CD14-positive monocyte (primary cell): Measurements from ENCODE around the gene PDE11A. TPM values are rescaled to one million over a fixed set of nuclear protein-coding genes. Genes with fewer than 3 reads are reported as not detected.
A peak's percentile ranks its signal among the peaks of the same experiment; 100 is the strongest.

Source experiments
- DNase-seq, 3 donors: peaks; one replicate each; pipeline ENCODE4 v3.0.0-alpha.2; 2011 to 2022
- H2AFZ ChIP-seq: 2 replicates; pipeline ENCODE4 v1.6.0; 2012; ENCODE audit warnings: mild to moderate bottlenecking, low read depth, low read length, inconsistent platforms; ENCODE audit not compliant: insufficient read depth, poor library complexity, severe bottlenecking
- H3K27ac ChIP-seq, 2 donors: 1 replicate in 1 of 2; 2 replicates in 1 of 2; pipeline ENCODE4 v1.5.1; 2012 to 2013; ENCODE audit warnings: low read length in 2 of 2, control low read depth in 1 of 2, inconsistent platforms in 1 of 2, low read depth in 1 of 2, mild to moderate bottlenecking in 1 of 2
- H3K27me3 ChIP-seq, 2 donors: one replicate each; pipeline versions ENCODE4 v1.6.0 to v1.6.1; 2011 to 2013; ENCODE audit warnings: low read length in 2 of 2; ENCODE audit not compliant: control insufficient read depth in 2 of 2, insufficient read depth in 2 of 2
- H3K36me3 ChIP-seq, 2 donors: replicated peaks in 1 of 2; 1 replicate in 1 of 2; 2 replicates in 1 of 2; pipeline versions ENCODE4 v1.5.1 to v1.6.1; 2012 to 2013; ENCODE audit warnings: low read length in 2 of 2, control low read depth in 1 of 2, inconsistent platforms in 1 of 2, mild to moderate bottlenecking in 1 of 2; ENCODE audit not compliant: insufficient read depth in 2 of 2, control insufficient read depth in 1 of 2
- H3K4me1 ChIP-seq, 2 donors: 1 replicate in 1 of 2; 2 replicates in 1 of 2; pipeline versions ENCODE4 v1.5.1 to v1.6.1; 2012 to 2013; ENCODE audit warnings: low read length in 2 of 2, control low read depth in 1 of 2, inconsistent platforms in 1 of 2, mild to moderate bottlenecking in 1 of 2, moderate library complexity in 1 of 2; ENCODE audit not compliant: insufficient read depth in 2 of 2, control insufficient read depth in 1 of 2
- H3K4me2 ChIP-seq: replicated peaks from 2 replicates; pipeline ENCODE3; 2012; ENCODE audit warnings: low read length, moderate library complexity, mild to moderate bottlenecking; ENCODE audit not compliant: poor library complexity, severe bottlenecking; ENCODE audit errors: extremely low read depth
- H3K4me3 ChIP-seq, 3 experiments: fragments of 200-600 bp in 1 of 3; sonication (generic) in 1 of 3; replicated peaks in 1 of 3; 1 replicate in 2 of 3; 2 replicates in 1 of 3; pipeline ENCODE4 v1.5.1; 2011 to 2013; ENCODE audit warnings: low read length in 3 of 3, mild to moderate bottlenecking in 3 of 3, control low read depth in 2 of 3, low read depth in 2 of 3, inconsistent platforms in 1 of 3, moderate library complexity in 1 of 3
- H3K79me2 ChIP-seq: 2 replicates; pipeline ENCODE4 v1.6.0; 2012; ENCODE audit warnings: mild to moderate bottlenecking, control low read depth, inconsistent platforms, low read length, moderate library complexity; ENCODE audit not compliant: insufficient read depth
- H3K9ac ChIP-seq: 2 replicates; pipeline ENCODE4 v1.6.0; 2017; ENCODE audit warnings: low read length, mild to moderate bottlenecking; ENCODE audit not compliant: insufficient read depth, poor library complexity, severe bottlenecking
- H3K9me3 ChIP-seq, 2 donors: replicated peaks in 1 of 2; 1 replicate in 1 of 2; 2 replicates in 1 of 2; pipeline versions ENCODE4 v1.5.1 to v1.6.1; 2012 to 2013; ENCODE audit warnings: low read length in 2 of 2, control low read depth in 1 of 2; ENCODE audit not compliant: control insufficient read depth in 1 of 2, insufficient read depth in 1 of 2
- H4K20me1 ChIP-seq: 2 replicates; pipeline ENCODE4 v1.6.0; 2012; ENCODE audit warnings: mild to moderate bottlenecking, low read length, control low read depth, moderate library complexity; ENCODE audit not compliant: insufficient read depth
- H3K27ac Mint-ChIP-seq, 7 donors: one replicate each; pipeline ENCODE4 v1.8.0; 2020; ENCODE audit warnings: mild to moderate bottlenecking in 7 of 7, mixed read lengths in 7 of 7, moderate library complexity in 6 of 7, inconsistent platforms in 2 of 7
- H3K27me3 Mint-ChIP-seq, 3 donors: one replicate each; pipeline ENCODE4 v1.8.0; 2021 to 2022; ENCODE audit warnings: low read depth in 3 of 3, mild to moderate bottlenecking in 3 of 3, mixed read lengths in 3 of 3, moderate library complexity in 3 of 3, inconsistent platforms in 1 of 3
- H3K36me3 Mint-ChIP-seq, 2 donors: one replicate each; pipeline ENCODE4 v1.8.0; 2020; ENCODE audit warnings: mixed read lengths in 2 of 2, inconsistent platforms in 1 of 2, mild to moderate bottlenecking in 1 of 2
- H3K4me1 Mint-ChIP-seq: one replicate; pipeline ENCODE4 v1.8.0; 2020; ENCODE audit warnings: mild to moderate bottlenecking, mixed read lengths
- H3K4me3 Mint-ChIP-seq, 2 donors: one replicate each; pipeline ENCODE4 v1.8.0; 2020; ENCODE audit warnings: mild to moderate bottlenecking in 2 of 2, mixed read lengths in 2 of 2, moderate library complexity in 1 of 2
- H3K9me3 Mint-ChIP-seq, 7 donors: one replicate each; pipeline ENCODE4 v1.8.0; 2020 to 2022; ENCODE audit warnings: mixed read lengths in 7 of 7, mild to moderate bottlenecking in 6 of 7, moderate library complexity in 6 of 7, inconsistent platforms in 2 of 7
- WGBS: methylation state at CpG from one replicate; pipeline ENCODE4 v1.1.5; 2013; ENCODE audit warnings: missing lambda C conversion rate; ENCODE audit not compliant: insufficient coverage; 5-methylcytosine and 5-hydroxymethylcytosine counted together
- intact Hi-C, 2 donors: fragments of 100-400 bp; cut with micrococcal nuclease; formaldehyde crosslinking; loops; one replicate each; pipeline versions ENCODE4 v1.15.0 to v1.15.1; 2023
- polyA plus RNA-seq, 3 donors: library from polyadenylated mRNA; depleted of rRNA in 1 of 3; unstranded in 2 of 3; stranded (reverse) in 1 of 3; fragments of 300-500 nt in 2 of 3; fragments of >200 nt in 1 of 3; fragmentation: Illumina TruSeq in 2 of 3; gene quantifications; 1 replicate in 2 of 3; 2 replicates in 1 of 3; pipeline ENCODE4 v1.2.3, GENCODE V29; 2012 to 2021
- TF ChIP-seq, protein P1 (sequence below): fragments of 200-600 bp; IDR thresholded peaks from one replicate; pipeline ENCODE4 v1.8.0; 2022; ENCODE audit warnings: antibody characterized with exemption, mild to moderate bottlenecking

PDE11A gene
- polyA plus RNA-seq, 3 donors: not detected

DNA sequence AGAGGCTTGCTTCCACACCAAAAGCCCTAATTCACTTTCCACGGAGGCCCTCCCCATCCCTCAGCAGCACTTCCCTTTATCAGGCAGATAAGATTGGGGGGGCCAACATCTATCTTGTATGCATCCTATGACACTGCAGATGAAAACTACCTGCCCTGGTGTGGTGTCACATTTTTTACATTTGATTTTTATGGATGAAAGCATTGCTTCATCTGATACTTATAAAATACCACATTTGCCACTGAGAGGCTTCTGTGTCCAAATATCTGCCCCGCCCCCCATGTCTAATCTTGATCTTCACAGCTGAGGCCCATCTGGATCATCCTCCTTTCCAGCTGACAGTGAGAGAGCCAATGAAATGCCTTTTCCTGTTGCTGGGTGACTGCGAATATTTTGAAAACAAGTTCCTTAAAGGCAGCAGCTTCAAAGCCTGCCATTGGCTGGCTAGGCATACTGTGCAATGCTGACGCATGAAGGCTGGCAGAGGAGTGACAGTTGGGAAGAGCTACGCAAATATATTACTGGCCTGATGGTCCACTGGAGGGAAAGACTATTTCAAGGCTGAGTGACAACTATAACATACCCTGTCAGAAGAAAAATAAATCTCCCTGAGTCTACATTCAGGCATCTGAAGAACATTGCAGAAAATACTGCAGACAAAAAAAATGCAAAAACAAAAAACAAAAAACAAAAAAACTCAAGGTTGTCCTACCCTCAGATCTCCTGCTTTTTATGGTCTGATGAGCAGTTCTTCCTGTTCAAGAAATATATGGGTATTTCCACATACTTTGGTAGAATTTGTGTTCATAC, 318.7 kb downstream of the PDE11A start:
- H3K36me3 Mint-ChIP-seq: no peaks in the 10 kb centered on the region
- no peaks in the 10 kb centered on the region for H3K27me3 Mint-ChIP-seq
- WGBS: 40% methylated on average over 2 of the region's 5 CpGs
- no peak overlapping the region for H3K4me3 Mint-ChIP-seq
- intact Hi-C loops: loop anchor here in 1 of 2 donors (10.0 kb wide), 1 partner anchor 139 kb away; a partner anchor contains a TSS
- Histone ChIP-seq H3K27ac (peak overlapping the region in 1 of 2 donors; percentile 54), H3K79me2 (no peaks in the 10 kb centered on the region), H3K9ac (no peak overlapping the region), H2AFZ (peak overlapping the region; percentile 10), H3K9me3 (no peaks in the 10 kb centered on the region), H3K27me3 (no peaks in the 10 kb centered on the region), H3K4me2 (no peak overlapping the region), H3K36me3 (no peaks in the 10 kb centered on the region), H3K4me3 (no peak overlapping the region), H3K4me1 (peaks cover 0 to 3% of the 10 kb centered on the region in 2 donors), H4K20me1 (no peaks in the 10 kb centered on the region)
- H3K4me1 Mint-ChIP-seq: peaks cover 13% of the 10 kb centered on the region
- peak; percentile 80 to 91 (median 86) for DNase-seq
- TF ChIP-seq, protein P1, sequence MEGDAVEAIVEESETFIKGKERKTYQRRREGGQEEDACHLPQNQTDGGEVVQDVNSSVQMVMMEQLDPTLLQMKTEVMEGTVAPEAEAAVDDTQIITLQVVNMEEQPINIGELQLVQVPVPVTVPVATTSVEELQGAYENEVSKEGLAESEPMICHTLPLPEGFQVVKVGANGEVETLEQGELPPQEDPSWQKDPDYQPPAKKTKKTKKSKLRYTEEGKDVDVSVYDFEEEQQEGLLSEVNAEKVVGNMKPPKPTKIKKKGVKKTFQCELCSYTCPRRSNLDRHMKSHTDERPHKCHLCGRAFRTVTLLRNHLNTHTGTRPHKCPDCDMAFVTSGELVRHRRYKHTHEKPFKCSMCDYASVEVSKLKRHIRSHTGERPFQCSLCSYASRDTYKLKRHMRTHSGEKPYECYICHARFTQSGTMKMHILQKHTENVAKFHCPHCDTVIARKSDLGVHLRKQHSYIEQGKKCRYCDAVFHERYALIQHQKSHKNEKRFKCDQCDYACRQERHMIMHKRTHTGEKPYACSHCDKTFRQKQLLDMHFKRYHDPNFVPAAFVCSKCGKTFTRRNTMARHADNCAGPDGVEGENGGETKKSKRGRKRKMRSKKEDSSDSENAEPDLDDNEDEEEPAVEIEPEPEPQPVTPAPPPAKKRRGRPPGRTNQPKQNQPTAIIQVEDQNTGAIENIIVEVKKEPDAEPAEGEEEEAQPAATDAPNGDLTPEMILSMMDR: no peak
- peak overlapping the region; percentile 71 to 91 (median 87) for H3K27ac Mint-ChIP-seq
- H3K9me3 Mint-ChIP-seq: no peaks in the 10 kb centered on the region

DNA sequence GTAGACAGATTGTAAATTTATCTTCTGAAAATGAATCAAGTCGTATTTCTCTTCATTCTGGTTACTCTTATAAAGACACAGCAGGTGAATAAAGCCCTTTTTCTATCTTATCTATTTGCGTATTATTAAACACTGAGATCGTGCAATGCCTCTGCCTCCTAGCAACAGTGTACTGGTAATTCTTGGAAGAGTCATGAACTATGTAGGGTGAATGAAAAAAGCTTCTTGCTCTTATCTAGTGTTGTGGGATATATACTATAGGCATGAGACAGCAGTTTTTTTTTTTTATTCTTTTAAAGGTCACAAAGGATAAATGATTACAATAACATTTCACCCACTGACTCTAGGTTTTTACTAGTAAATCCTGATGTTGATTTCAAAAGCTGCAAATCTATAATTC, 324.2 kb downstream of the PDE11A start:
- peaks cover 0 to 4% (median 2%) of the 10 kb centered on the region in 7 donors for H3K9me3 Mint-ChIP-seq
- Histone ChIP-seq H3K4me1 (no peaks in the 10 kb centered on the region), H3K36me3 (no peaks in the 10 kb centered on the region), H3K9ac (no peak overlapping the region), H3K27ac (no peak overlapping the region), H2AFZ (no peak overlapping the region), H3K27me3 (no peaks in the 10 kb centered on the region), H3K4me2 (no peak overlapping the region), H3K9me3 (no peaks in the 10 kb centered on the region), H3K4me3 (no peak overlapping the region), H3K79me2 (no peaks in the 10 kb centered on the region), H4K20me1 (no peaks in the 10 kb centered on the region)
- H3K36me3 Mint-ChIP-seq: no peaks in the 10 kb centered on the region
- WGBS: no CpG with 5 or more reads among the region's 3 CpGs
- intact Hi-C loops: no loop called here
- no peak for DNase-seq
- peaks cover 7% of the 10 kb centered on the region for H3K4me1 Mint-ChIP-seq
- H3K27me3 Mint-ChIP-seq: peaks cover 0 to 4% (median 1%) of the 10 kb centered on the region in 3 donors
- TF ChIP-seq, protein P1: no peak
- H3K4me3 Mint-ChIP-seq: no peak overlapping the region
- H3K27ac Mint-ChIP-seq: no peak overlapping the region
